ENCODE measurements around the gene FAM24B.

FAM24B gene

DNA sequence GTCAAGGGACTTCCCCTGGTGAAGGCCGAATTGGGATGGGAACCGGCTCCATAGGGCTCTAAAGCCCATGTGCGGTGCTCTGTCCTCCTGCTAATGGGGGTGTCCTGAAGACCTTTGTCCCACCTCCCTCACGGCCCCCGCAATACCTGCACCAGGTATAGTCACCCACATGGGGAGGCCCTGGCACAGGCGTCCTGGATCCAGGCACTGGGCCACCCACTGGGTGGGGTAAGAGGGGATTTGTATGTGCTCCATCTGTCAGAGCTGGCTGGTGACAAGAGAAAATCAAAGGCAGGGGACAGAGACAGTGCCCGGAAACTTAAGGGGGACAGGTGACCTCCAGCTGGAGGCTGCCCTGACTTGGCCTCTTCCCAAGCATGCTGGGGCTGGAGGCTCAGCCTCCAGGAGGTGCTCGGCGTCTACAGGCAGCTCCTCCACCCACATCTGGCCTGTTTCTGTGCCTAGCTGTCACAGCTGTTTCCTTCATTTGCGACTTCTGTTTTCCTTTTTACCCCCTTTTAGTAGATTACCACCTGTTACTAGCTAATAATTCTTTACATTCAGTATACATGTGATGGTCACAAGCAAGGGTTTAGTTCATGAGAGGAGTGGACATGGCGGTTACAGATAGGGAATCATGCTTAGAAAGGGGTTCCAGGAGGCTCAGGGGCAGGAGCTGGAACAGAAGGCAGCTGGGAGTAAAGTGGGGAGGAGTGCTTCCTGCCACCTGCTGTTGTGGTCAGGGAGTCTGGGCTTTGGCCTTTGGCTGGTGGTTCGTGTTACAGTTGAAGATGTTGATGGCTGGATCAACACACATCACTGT is 31.4 kb downstream of the FAM24B start:
- H3K27me3 ChIP-seq (ENCODE audit: control insufficient read depth in 1 of 2, insufficient read depth in 2 of 2, low read length in 2 of 2): no peaks in the 10 kb centered on the region
- no peak overlapping the region for H3K9ac ChIP-seq (ENCODE audit: low read depth in 1 of 2, low read length in 2 of 2)
- peaks cover 2 to 12% of the 10 kb centered on the region in 2 donors for H3K36me3 ChIP-seq (ENCODE audit: control insufficient read depth in 1 of 2, insufficient read depth in 2 of 2, low read length in 2 of 2)
- no peaks in the 10 kb centered on the region for H3K4me1 ChIP-seq (ENCODE audit: control insufficient read depth in 1 of 2, insufficient read depth in 2 of 2, low read length in 2 of 2)
- no peak overlapping the region for H3K4me3 ChIP-seq (ENCODE audit: low read depth in 1 of 2, low read length in 2 of 2)
- no peaks in the 10 kb centered on the region for H3K9me3 ChIP-seq (ENCODE audit: control insufficient read depth in 1 of 2, low read length in 2 of 2)
- H3K27ac ChIP-seq (ENCODE audit: low read depth, low read length): no peak overlapping the region

DNA sequence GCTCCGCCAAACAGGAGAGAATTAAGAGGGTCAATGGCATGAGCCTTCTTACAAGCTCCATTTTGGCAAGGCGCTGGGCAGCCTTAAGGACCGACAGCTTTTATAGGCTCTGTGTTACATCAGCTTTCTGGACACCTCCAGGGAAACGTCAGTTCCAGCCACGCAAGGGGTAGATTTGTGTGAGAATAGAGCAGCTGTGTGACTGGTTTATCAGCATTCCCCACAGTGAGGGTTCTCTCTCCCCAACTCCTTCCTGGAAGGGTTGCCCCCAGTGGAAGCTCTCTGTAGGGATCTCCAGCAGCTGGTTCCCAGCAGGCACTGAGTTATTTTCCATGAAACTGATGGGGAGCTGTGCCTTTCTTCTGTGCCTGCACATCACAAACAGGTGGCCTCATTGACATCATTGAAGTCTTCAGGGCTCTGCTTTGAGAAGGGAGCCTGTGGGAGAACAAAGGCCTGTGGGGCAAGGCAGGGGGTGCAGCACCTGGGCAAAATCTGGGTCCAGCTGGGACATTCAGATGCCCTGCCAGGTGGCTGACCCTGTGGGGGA is 33.5 kb downstream of the FAM24B start, which contains the start of gene CUZD1:
CUZD1 (minus strand) TSS at position 75 of the 550 bp plus-strand sequence; CDS start at position 61, 14 bp downstream.
- H3K9me3 ChIP-seq (ENCODE audit: control insufficient read depth in 1 of 2, low read length in 2 of 2): peaks cover 0 to 4% of the 10 kb centered on the region in 2 donors
- no peak within 1 kb of the TSS for H3K27ac ChIP-seq (ENCODE audit: low read depth, low read length)
- no peaks in the 10 kb centered on the region for H3K4me1 ChIP-seq (ENCODE audit: control insufficient read depth in 1 of 2, insufficient read depth in 2 of 2, low read length in 2 of 2)
- H3K9ac ChIP-seq (ENCODE audit: low read depth in 1 of 2, low read length in 2 of 2): no peak within 1 kb of the TSS
- no peaks in the 10 kb centered on the region for H3K27me3 ChIP-seq (ENCODE audit: control insufficient read depth in 1 of 2, insufficient read depth in 2 of 2, low read length in 2 of 2)
- H3K36me3 ChIP-seq (ENCODE audit: control insufficient read depth in 1 of 2, insufficient read depth in 2 of 2, low read length in 2 of 2): peaks cover 2 to 10% of the 10 kb centered on the region in 2 donors
- no peak within 1 kb of the TSS for H3K4me3 ChIP-seq (ENCODE audit: low read depth in 1 of 2, low read length in 2 of 2)

DNA sequence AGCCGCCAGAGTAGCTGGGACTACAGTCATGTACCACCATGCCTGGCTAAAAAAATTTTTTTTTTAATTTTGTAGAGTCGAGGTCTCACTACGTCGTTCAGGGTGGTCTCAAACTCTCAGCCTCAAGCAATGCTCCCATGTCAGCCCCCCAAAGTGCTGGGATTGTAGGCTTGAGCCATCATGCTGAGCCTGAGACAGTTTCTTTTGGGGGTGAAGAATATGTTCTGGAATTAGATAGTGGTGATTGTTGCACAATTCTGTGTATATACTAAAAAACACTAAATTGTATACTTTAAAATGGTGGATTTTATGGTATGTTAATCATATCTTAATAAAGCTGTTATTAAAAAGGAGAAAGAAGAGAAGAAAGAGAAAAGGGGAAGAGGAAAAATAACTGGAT is 35.2 kb downstream of the FAM24B start:
- Histone ChIP-seq H3K36me3 (ENCODE audit: control insufficient read depth in 1 of 2, insufficient read depth in 2 of 2, low read length in 2 of 2) (peaks cover 0 to 7% of the 10 kb centered on the region in 2 donors), H3K4me3 (ENCODE audit: low read depth in 1 of 2, low read length in 2 of 2) (no peak overlapping the region), H3K9ac (ENCODE audit: low read depth in 1 of 2, low read length in 2 of 2) (no peak overlapping the region), H3K4me1 (ENCODE audit: control insufficient read depth in 1 of 2, insufficient read depth in 2 of 2, low read length in 2 of 2) (no peaks in the 10 kb centered on the region), H3K27me3 (ENCODE audit: control insufficient read depth in 1 of 2, insufficient read depth in 2 of 2, low read length in 2 of 2) (no peaks in the 10 kb centered on the region), H3K9me3 (ENCODE audit: control insufficient read depth in 1 of 2, low read length in 2 of 2) (peaks cover 0 to 4% of the 10 kb centered on the region in 2 donors), H3K27ac (ENCODE audit: low read depth, low read length) (no peak overlapping the region)

DNA sequence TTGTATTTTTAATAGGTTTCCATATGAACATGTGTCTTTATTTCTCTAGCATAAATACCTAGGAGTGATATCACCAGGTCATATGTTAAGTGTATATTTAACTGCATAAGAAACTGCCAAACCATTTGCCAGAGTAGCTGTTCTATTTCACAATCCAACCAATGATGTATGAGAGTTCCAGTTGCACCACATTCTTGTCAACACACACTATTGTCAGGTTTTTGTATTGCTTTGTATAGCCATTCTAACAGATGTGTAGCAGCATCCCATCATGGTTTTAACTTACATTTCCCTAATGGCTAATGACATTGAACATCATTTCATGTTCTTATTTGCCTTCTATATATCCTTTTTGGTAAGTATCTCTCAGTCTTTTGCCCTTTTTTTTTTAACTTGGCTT is 37.8 kb downstream of the FAM24B start:
- Histone ChIP-seq H3K9me3 (ENCODE audit: control insufficient read depth in 1 of 2, low read length in 2 of 2) (peaks cover 0 to 4% of the 10 kb centered on the region in 2 donors), H3K27ac (ENCODE audit: low read depth, low read length) (no peak overlapping the region), H3K4me3 (ENCODE audit: low read depth in 1 of 2, low read length in 2 of 2) (no peak overlapping the region), H3K4me1 (ENCODE audit: control insufficient read depth in 1 of 2, insufficient read depth in 2 of 2, low read length in 2 of 2) (no peaks in the 10 kb centered on the region), H3K36me3 (ENCODE audit: control insufficient read depth in 1 of 2, insufficient read depth in 2 of 2, low read length in 2 of 2) (peaks cover 0 to 17% of the 10 kb centered on the region in 2 donors), H3K27me3 (ENCODE audit: control insufficient read depth in 1 of 2, insufficient read depth in 2 of 2, low read length in 2 of 2) (no peaks in the 10 kb centered on the region), H3K9ac (ENCODE audit: low read depth in 1 of 2, low read length in 2 of 2) (no peak overlapping the region)

DNA sequence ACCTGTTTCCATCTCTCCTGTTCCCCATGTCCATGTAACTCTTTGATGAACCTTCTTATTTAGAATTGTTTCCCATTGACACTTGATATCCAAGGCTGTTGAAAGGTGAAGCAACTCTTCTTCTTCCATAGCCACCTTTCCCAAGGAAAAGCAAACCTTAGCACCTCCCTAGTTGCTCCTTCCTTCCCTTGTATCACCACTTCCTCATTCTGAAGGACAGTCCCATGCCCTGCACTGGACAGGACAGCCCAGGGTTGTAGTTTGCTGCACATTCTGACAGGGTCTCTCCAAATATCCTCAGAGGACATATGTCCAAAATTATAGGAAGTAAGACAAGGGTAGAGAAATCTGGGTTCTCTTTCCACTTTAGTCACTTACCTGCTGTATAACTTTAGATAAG is 39.9 kb downstream of the FAM24B start:
- Histone ChIP-seq H3K27ac (ENCODE audit: low read depth, low read length) (no peak overlapping the region), H3K9ac (ENCODE audit: low read depth in 1 of 2, low read length in 2 of 2) (no peak overlapping the region), H3K27me3 (ENCODE audit: control insufficient read depth in 1 of 2, insufficient read depth in 2 of 2, low read length in 2 of 2) (no peaks in the 10 kb centered on the region), H3K36me3 (ENCODE audit: control insufficient read depth in 1 of 2, insufficient read depth in 2 of 2, low read length in 2 of 2) (peaks cover 0 to 17% of the 10 kb centered on the region in 2 donors), H3K9me3 (ENCODE audit: control insufficient read depth in 1 of 2, low read length in 2 of 2) (peaks cover 0 to 4% of the 10 kb centered on the region in 2 donors), H3K4me3 (ENCODE audit: low read depth in 1 of 2, low read length in 2 of 2) (no peak overlapping the region), H3K4me1 (ENCODE audit: control insufficient read depth in 1 of 2, insufficient read depth in 2 of 2, low read length in 2 of 2) (no peaks in the 10 kb centered on the region)

DNA sequence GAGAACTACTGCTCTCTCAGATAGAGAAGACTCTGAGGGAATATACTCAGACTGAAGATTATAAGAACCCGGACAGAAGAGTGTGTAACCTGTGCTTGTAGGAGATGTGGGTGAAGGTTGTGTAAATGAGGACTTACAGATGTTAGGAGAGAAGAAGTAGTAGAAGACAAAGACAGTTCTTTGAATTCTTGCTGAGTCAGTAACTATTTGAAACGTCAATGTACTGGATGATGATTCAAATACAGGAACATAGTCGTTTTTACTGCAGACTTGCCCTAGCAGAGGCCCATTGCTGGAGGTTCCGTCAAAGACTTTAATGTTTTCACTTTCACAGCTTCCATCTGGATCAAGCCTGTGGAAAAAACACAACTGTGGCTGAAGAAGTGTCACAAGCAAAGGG is 40.5 kb downstream of the FAM24B start:
- H3K4me1 ChIP-seq (ENCODE audit: control insufficient read depth in 1 of 2, insufficient read depth in 2 of 2, low read length in 2 of 2): no peaks in the 10 kb centered on the region
- no peak overlapping the region for H3K4me3 ChIP-seq (ENCODE audit: low read depth in 1 of 2, low read length in 2 of 2)
- no peak overlapping the region for H3K9ac ChIP-seq (ENCODE audit: low read depth in 1 of 2, low read length in 2 of 2)
- peaks cover 0 to 4% of the 10 kb centered on the region in 2 donors for H3K9me3 ChIP-seq (ENCODE audit: control insufficient read depth in 1 of 2, low read length in 2 of 2)
- H3K36me3 ChIP-seq (ENCODE audit: control insufficient read depth in 1 of 2, insufficient read depth in 2 of 2, low read length in 2 of 2): peaks cover 0 to 17% of the 10 kb centered on the region in 2 donors
- no peak overlapping the region for H3K27ac ChIP-seq (ENCODE audit: low read depth, low read length)
- no peaks in the 10 kb centered on the region for H3K27me3 ChIP-seq (ENCODE audit: control insufficient read depth in 1 of 2, insufficient read depth in 2 of 2, low read length in 2 of 2)

DNA sequence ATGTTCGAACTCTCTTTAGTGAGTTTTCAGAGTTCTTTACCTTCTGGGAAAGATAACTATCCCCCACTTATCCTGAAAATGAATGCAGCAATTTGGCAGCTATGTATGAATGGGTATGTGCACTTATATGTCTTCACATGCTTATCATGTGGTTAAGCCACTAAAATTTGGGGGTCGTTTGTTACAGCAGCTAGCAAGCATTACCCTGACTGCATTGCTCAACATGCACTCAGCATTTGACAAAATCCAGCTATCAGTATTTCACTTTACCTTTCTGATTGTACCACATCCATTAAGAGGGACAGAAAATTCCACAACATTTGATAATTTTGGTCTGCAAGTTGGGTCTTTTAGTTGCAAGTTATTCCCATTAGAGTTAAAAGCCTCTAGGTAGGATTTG is 43.5 kb downstream of the FAM24B start:
- peaks cover 0 to 19% of the 10 kb centered on the region in 2 donors for H3K36me3 ChIP-seq (ENCODE audit: control insufficient read depth in 1 of 2, insufficient read depth in 2 of 2, low read length in 2 of 2)
- H3K27me3 ChIP-seq (ENCODE audit: control insufficient read depth in 1 of 2, insufficient read depth in 2 of 2, low read length in 2 of 2): no peaks in the 10 kb centered on the region
- H3K4me3 ChIP-seq (ENCODE audit: low read depth in 1 of 2, low read length in 2 of 2): no peak overlapping the region
- H3K9me3 ChIP-seq (ENCODE audit: control insufficient read depth in 1 of 2, low read length in 2 of 2): no peaks in the 10 kb centered on the region
- no peak overlapping the region for H3K9ac ChIP-seq (ENCODE audit: low read depth in 1 of 2, low read length in 2 of 2)
- no peaks in the 10 kb centered on the region for H3K4me1 ChIP-seq (ENCODE audit: control insufficient read depth in 1 of 2, insufficient read depth in 2 of 2, low read length in 2 of 2)
- no peak overlapping the region for H3K27ac ChIP-seq (ENCODE audit: low read depth, low read length)

DNA sequence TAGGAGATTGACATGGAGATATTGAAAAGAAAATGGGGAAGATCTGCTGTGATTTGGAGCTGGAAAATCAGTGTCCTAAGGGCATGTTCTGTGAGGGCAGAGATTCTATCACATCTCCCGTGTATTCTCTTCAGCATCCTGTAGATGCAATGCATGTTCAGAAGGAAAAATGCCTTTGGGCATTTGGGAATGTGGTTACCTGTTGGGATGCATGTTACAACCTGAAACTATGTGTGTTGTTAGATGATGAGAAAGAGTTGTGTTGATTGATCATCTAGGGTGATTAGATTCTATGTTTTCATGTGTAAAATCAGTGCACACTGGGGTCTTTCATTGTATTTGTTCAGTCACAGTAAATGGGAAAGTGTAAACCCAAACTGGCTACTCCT is 48.4 kb downstream of the FAM24B start:
- no peaks in the 10 kb centered on the region for H3K27me3 ChIP-seq (ENCODE audit: control insufficient read depth in 1 of 2, insufficient read depth in 2 of 2, low read length in 2 of 2)
- H3K9me3 ChIP-seq (ENCODE audit: control insufficient read depth in 1 of 2, low read length in 2 of 2): no peaks in the 10 kb centered on the region
- no peak overlapping the region for H3K4me3 ChIP-seq (ENCODE audit: low read depth in 1 of 2, low read length in 2 of 2)
- H3K9ac ChIP-seq (ENCODE audit: low read depth in 1 of 2, low read length in 2 of 2): no peak overlapping the region
- H3K36me3 ChIP-seq (ENCODE audit: control insufficient read depth in 1 of 2, insufficient read depth in 2 of 2, low read length in 2 of 2): peaks cover 0 to 4% of the 10 kb centered on the region in 2 donors
- no peaks in the 10 kb centered on the region for H3K4me1 ChIP-seq (ENCODE audit: control insufficient read depth in 1 of 2, insufficient read depth in 2 of 2, low read length in 2 of 2)
- no peak overlapping the region for H3K27ac ChIP-seq (ENCODE audit: low read depth, low read length)

DNA sequence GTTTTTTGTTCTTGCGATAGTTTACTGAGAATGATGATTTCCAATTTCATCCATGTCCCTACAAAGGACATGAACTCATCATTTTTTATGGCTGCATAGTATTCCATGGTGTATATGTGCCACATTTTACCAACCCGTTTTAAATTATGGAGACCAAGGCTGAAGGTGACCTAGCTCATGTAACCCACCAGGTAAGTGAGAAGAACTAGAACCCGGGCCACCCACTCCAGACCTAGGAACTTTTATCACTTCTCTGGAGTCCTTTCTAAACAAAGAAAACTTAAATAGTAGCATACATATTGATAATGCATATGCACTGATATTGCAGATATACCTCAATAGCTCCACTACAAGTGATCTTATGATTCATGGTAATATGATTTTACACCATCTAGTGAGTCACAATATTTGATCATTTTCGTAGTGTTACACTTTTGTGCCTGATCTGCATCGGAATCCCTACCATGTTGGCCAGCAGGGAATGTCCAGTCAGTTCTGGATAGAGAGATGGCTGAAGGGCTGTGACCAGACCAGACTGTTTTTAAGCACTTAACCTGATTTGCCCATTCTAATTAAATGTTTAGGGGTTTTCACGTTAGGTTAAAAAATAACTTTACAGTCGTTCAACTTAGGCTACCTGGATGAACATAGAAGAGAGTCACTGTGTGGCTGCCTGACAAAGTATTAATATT is 49.0 kb downstream of the FAM24B start:
- Histone ChIP-seq H3K9me3 (ENCODE audit: control insufficient read depth in 1 of 2, low read length in 2 of 2) (no peaks in the 10 kb centered on the region), H3K36me3 (ENCODE audit: control insufficient read depth in 1 of 2, insufficient read depth in 2 of 2, low read length in 2 of 2) (peaks cover 0 to 4% of the 10 kb centered on the region in 2 donors), H3K27ac (ENCODE audit: low read depth, low read length) (no peak overlapping the region), H3K4me3 (ENCODE audit: low read depth in 1 of 2, low read length in 2 of 2) (no peak overlapping the region), H3K9ac (ENCODE audit: low read depth in 1 of 2, low read length in 2 of 2) (no peak overlapping the region), H3K4me1 (ENCODE audit: control insufficient read depth in 1 of 2, insufficient read depth in 2 of 2, low read length in 2 of 2) (no peaks in the 10 kb centered on the region), H3K27me3 (ENCODE audit: control insufficient read depth in 1 of 2, insufficient read depth in 2 of 2, low read length in 2 of 2) (no peaks in the 10 kb centered on the region)

DNA sequence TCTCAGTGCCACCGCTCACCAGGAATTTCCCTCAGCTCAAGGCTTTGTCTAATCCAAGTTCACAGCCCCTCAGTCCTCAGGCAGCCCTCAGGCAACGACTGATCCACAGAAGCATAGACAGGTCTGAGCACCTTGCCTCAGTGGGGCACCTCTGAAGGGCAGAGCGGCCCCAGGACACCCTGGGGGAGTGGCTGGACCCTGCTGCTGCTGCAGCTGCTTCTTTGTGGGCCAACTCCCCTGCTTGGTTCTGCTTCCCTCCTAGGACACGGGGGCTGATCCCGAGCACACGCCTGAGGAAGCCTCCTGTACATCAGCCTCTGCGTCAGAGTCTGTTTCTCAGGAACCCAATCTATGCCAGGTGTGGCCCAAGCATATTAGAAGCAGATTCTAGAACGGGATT is 49.9 kb downstream of the FAM24B start:
- H3K27ac ChIP-seq (ENCODE audit: low read depth, low read length): no peak overlapping the region
- no peaks in the 10 kb centered on the region for H3K9me3 ChIP-seq (ENCODE audit: control insufficient read depth in 1 of 2, low read length in 2 of 2)
- H3K9ac ChIP-seq (ENCODE audit: low read depth in 1 of 2, low read length in 2 of 2): no peak overlapping the region
- peaks cover 0 to 4% of the 10 kb centered on the region in 2 donors for H3K36me3 ChIP-seq (ENCODE audit: control insufficient read depth in 1 of 2, insufficient read depth in 2 of 2, low read length in 2 of 2)
- H3K4me1 ChIP-seq (ENCODE audit: control insufficient read depth in 1 of 2, insufficient read depth in 2 of 2, low read length in 2 of 2): no peaks in the 10 kb centered on the region
- no peak overlapping the region for H3K4me3 ChIP-seq (ENCODE audit: low read depth in 1 of 2, low read length in 2 of 2)
- no peaks in the 10 kb centered on the region for H3K27me3 ChIP-seq (ENCODE audit: control insufficient read depth in 1 of 2, insufficient read depth in 2 of 2, low read length in 2 of 2)
